NCI-H146 (cell line): ENCODE measurements around the gene UQCR10.
A peak's percentile ranks its signal among the peaks of the same experiment; 100 is the strongest.

ENCODE experiments used
- DNase-seq: peaks from one replicate; lab custom pipeline; 2025; lab: John Stamatoyannopoulos, UW

UQCR10 gene

GRCh38 chr22:29798318-29798717 is 31.1 kb downstream of the UQCR10 start:
- DNase-seq = no peak

DNA sequence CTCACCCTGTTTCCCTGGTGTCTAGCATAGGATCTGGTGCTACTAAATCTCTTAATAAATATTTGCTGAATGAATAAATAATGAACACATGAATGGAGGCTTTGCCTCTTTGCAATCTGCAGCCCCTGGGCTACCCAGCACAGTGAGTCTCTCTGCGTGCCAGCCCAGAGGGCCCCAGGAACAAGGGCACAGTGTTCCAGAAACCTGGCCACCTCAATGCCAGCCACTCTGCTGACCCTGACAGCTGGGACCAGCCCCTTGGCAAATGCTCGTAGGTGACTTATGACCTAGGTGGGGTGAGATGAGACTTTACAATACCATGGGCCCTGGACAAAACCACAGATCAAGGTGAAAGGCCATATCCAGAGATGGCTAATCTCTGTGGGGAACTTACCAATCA is 31.6 kb downstream of the UQCR10 start:
- DNase-seq = no peak

DNA sequence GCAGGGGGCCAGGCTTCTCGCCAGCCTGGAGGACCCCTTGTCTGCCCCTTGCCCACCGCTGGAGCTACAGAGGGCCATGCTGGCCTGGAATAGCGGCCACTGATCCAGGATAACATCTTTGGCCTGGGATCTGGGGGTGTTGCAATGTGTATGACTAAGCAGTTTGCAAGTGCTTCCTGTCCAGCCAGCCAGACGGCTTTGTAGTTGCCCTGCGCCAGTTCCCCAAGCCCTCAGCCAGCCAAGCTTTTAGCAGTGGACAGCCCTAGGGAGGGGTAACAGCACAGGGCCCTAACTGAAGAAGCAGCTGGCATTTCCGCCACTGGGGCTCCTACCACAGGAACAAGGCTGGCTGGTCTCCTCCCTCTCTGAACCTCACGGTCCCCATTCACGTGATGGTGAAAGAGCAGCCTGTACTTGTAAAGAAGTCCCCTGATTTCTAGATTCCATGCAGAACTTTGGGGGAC is 32.1 kb downstream of the UQCR10 start:
- DNase-seq = no peak

DNA sequence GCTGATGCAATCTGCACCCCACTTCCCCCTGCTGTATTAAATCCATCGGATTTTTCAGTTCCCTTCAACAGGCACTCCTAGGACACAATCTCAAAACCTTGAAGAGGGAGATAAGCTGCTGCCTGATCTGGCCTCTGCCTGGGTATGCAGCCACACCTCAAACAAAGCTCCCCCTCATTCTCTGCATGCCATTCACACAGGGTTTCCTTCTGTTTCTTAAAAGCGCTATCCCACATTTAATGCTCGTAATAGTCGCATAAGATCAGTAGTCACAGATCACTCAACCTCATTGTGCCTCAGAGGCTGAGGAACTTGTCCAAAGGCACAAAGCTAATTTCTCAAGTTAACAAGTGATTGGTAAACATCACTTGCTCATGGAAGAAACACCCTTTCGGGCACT is 34.0 kb downstream of the UQCR10 start:
- DNase-seq = no peak

- peak; percentile 18 for DNase-seq
Observed at GRCh38 chr22:29801796-29802195, 34.6 kb downstream of the UQCR10 start.

- DNase-seq = no peak
Observed at GRCh38 chr22:29803190-29803589, 36.0 kb downstream of the UQCR10 start.

- no peak for DNase-seq
Observed at GRCh38 chr22:29804985-29805384, 37.8 kb downstream of the UQCR10 start.

DNA sequence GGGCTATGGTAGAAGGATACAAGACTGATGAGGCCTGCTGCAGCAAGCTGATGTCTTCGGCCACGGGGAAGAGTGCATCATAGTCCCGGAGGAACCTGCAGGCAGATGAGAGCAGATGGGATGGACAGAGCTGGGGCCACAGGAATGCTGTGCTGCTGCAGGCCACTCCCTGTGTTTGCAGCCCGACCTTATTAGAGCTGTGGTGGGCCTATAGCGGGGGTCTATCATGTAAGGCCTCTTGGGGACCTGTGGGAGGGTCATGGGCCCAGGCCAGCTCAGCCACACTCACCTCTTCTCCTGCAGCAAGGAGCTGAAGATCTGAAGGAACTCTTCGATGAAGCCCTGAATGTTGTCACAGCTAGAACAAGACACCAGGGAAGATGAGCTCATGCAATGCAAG is 39.0 kb downstream of the UQCR10 start:
- no peak for DNase-seq

DNA sequence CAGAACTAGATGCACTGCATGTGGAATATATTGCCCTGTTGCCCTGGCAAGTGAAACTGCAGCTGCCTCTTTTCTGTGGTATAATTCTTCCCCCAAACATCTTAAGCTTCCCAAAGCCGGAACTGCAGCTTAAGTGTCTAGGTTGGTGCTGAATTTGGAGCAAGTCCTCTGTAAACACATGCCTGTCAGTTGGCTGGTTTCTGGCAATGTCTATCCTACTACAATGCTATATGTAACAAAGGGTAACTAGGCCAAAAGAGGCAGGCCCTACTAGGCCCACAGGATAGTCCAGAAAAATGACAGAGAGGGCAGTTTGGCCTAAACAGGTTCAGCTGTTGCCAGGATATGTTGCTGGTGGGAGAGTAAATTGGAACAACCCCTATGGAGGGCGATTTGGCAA is 43.0 kb downstream of the UQCR10 start:
- DNase-seq = no peak

- no peak for DNase-seq
Observed at GRCh38 chr22:29811377-29811776, 44.2 kb downstream of the UQCR10 start.

DNA sequence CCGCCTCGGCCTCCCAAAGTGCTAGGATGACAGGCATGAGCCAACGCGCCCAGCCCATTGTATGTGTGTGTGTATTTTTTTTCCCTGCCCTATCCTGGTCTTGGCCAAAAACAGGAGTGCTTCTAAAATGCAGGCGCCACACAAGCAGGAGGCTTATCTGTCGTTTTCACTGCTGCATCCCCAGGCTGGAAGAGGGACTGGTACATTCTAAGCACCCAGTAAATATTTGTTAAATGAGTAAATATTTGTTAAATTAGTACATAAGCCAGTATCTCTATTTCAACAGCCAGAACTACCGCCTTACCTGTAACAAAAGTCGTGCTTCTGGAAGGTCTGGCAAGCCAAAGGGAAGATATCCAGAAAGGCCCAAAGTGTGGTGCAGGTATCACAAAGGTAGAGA is 46.0 kb downstream of the UQCR10 start:
- DNase-seq = no peak

- DNase-seq = no peak
Observed at GRCh38 chr22:29813563-29813962, 46.4 kb downstream of the UQCR10 start.

DNA sequence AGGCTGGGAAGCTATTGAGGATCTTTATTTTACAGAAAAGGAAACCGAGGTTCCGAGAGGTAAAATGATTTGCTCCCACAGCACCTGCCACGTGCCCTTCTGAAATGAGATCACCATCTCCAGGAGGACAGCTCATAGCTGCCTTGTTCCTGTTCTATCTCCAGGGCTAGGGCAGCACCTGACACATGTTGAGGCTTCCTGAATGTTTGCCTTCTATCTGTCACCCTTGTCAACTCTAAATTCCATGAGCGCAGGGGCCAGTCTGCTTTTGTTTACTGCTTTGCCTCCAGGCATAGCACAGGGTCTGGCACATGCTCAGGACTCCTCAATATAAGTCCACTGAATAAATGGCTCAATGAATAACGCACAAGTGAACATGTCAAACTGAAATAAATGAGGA is 46.8 kb downstream of the UQCR10 start:
- DNase-seq = no peak

DNA sequence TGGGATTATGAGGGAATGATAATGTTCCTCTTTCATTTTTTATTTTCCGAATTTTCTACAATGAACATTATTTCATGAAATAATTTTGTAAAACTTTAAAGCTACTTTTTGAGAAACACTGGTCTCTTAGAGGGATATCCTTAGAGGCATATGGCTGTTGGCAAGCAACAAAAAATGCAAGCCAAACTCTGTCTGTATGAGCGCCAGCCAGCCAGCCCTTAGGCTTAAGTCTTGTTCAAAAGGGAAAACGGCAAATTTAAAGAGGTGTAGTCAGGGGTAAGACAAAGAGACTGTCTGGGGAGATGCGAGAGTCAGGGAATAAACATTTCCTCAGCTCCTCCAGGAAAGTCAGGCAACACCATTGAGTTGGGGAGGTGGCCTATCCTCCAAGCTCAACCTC is 48.4 kb downstream of the UQCR10 start:
- no peak for DNase-seq

- no peak for DNase-seq
Observed at GRCh38 chr22:29816128-29816527, 49.0 kb downstream of the UQCR10 start.

DNA sequence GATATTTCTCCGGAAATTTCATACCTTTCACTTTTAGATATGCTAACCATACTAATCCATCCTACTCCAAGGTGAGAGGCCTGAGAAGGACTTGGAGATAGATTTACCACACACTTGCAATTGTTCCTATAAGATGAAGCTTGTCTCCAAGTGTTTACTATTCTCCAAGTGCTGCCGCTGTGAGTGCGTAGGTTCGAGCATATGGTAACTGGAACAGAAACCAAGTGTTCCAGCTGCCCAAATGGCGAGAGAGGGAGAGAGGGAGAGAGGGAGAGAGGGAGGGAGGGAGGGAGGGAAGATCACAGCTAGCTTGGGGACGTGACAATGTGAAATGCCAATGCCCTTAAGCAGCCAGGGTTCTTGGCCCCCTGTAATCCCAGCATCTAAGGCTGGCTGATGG is 49.4 kb downstream of the UQCR10 start:
- DNase-seq = no peak

- no peak for DNase-seq
Observed at GRCh38 chr22:29816980-29817379, 49.8 kb downstream of the UQCR10 start.

DNA sequence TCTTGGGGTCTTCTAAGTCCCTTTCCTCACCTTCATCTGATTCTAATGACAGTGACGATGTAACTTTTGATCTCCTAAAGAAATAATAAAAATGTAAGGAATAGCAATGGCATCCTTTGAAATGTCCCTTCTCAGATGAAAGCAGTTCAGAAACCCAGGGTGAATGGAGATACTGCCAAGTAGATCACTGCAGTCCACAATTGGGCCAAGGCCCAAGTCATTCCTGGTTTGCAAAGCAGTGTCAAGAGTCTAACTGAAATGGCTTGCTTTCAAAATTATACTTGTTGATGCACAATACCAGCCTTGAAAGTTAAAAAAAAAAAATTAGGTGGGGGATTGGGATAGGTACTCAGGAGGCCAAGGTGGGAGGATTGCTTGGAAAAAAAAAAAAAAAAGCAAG is 50.6 kb downstream of the UQCR10 start:
- no peak for DNase-seq

DNA sequence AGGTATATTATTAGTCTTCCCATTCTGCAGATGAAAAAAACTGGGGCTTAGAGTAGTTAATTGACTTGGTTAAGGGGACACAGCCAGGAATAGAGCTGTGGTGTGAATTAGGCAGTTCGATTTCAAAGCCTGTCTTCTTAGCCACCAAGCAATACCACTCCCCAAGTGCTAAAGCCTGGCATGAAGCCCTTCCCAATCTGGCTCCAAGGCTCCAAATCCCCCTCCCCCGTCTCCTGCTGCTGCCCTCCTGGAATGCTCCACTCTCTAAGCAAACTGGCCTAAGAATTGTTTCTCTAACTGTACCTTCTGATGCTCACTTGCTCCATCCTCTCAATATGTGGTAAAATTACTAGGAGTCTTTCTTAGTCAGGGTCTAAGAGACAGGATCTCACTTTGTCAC is 52.3 kb downstream of the UQCR10 start:
- no peak for DNase-seq
